ENCODE results near the gene ANKRD33.

The ANKRD33 gene

DNA sequence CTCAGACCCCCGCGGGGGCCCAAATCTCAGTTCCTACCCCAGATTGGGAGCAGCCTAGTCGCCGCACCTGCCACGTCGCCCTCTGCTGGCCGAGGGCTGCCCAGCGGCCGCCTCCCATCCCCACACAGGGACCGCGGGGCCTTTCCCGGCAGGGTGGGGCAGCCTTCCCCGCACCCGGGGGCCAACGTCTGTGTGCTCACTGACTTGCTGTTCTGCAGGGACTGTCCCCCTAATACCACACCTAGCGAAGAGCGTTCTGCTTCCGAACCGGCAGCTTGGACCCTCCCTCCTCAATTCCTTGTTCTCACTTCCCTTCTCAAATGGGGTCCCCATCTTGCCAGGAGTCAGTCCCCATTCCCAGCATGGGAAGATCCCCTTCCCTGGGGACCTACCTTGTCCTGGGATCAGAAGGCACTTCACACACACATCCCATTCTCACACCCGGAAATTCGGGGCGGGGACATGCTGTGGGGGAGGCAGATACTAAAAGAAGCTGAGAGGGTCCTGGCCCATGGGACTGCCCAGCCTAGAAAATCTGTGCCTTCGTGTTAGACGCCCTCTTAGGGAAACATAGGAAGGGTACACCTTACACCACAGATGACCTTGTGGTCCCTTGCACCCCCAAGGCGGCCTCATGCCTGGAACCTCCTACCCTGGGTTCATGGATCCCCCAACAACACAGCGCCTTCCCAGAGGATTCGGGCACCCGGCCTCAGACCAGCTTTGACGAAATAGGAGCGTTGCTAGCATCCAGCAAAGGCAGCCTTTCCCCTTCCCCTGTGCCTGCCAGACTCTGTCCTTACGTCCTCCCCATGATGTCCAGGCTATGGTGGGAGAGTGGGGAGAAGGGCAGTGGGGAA lies 35.8 kb downstream of the ANKRD33 start:
- Histone ChIP-seq H3K27me3 (ENCODE audit: insufficient read depth, low read length) (0 out of 2 replicates have a peak, but pooled peaks cover 7% of the 10 kb centered on the region), H3K27ac (ENCODE audit: low read depth, low read length) (no peak overlapping the region), H3K4me1 (ENCODE audit: insufficient read depth, low read length) (peaks cover 5% of the 10 kb centered on the region; the same call in 1 of the 2 replicates), H3K9me3 (ENCODE audit: insufficient read depth, low read depth, low read length) (no peaks in the 10 kb centered on the region), H3K36me3 (ENCODE audit: insufficient read depth, low read length) (no peaks in the 10 kb centered on the region), H3K9ac (ENCODE audit: low read depth, low read length) (no peak overlapping the region), H3K4me3 (ENCODE audit: low read length) (peak overlapping the region; percentile 28; the same call in 1 of the 2 replicates)
- 36% methylated on average over 29 of the region's 31 CpGs for WGBS

DNA sequence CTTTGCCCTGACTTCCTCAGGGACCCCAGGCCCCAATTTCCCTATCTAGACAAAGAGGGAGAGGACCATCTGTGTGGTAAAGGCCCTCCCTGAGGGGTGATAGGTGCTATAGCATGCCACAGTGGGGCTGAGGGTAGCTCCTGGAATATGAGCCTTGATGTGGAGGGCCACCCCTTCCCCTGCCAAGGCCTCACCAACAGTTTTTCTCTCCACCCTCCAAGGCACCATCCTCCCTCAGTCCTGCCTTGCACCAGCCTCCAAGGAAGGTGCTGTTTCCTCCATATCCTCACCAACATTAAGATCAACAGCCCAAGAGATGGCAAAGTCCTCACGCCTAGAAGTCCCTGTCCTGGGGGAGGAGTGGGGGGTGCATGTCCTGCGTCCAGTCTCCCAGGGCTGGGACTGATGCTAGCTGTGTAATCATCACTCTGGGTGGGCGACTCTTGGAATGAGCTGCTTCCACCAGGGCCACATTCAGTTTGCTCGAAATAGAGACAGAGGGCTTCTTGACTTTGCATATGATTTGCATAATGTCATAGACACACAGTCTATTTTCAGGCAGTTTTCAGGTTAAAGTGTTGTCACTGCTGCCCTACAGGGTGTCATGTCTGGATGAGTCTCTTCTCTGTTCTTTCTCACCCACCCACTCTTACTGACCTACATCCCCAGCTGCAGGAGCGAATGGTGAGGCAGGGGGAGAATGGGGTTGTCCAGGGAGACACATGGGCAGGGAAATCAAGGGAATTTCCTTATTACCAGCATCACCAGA lies 36.8 kb downstream of the ANKRD33 start:
- no peak overlapping the region for H3K9ac ChIP-seq (ENCODE audit: low read depth, low read length)
- 0 out of 2 replicates have a peak, but pooled peaks cover 7% of the 10 kb centered on the region for H3K27me3 ChIP-seq (ENCODE audit: insufficient read depth, low read length)
- no peaks in the 10 kb centered on the region for H3K36me3 ChIP-seq (ENCODE audit: insufficient read depth, low read length)
- H3K4me3 ChIP-seq (ENCODE audit: low read length), result no peak overlapping the region
- peaks cover 5% of the 10 kb centered on the region; the same call in 1 of the 2 replicates for H3K4me1 ChIP-seq (ENCODE audit: insufficient read depth, low read length)
- no peak overlapping the region for H3K27ac ChIP-seq (ENCODE audit: low read depth, low read length)
- no peaks in the 10 kb centered on the region for H3K9me3 ChIP-seq (ENCODE audit: insufficient read depth, low read depth, low read length)
- 87% methylated on average over 4 of the region's 5 CpGs for WGBS

DNA sequence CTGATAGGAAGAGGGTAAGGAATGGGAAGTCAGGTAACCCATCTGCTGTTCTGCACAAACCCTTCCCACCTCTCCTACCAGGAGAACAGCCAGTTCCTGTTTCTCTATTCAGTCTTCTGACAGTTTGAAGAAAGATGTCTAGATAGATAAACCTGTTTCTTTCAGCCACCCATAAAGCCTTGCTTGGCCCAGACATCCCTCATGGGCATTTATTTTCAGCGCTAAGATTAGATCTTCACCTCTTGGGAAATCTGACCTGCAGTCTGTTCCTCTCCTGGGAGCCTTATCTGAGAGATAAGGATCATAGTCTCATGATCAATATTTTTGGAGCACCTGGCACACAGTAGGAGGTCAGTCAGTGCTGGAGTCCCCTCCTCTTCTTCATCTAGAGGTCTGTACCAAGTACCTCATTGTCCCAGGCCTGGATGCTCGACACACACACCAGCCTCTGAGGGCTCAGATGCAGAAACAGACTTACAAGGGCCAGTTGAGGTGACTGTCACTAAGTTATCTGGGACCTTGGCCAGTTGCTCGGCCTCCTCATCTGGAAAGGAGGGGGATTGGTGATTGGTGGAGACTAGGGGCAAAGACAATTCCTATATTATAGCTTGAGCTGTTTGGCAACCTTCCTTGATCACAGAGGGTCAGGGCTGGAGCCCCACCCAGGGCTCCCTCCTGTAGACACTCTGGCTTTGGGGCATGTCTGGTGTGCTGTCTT lies 37.6 kb downstream of the ANKRD33 start:
- Histone ChIP-seq H3K4me1 (ENCODE audit: insufficient read depth, low read length) (peaks cover 5% of the 10 kb centered on the region; the same call in 1 of the 2 replicates), H3K9me3 (ENCODE audit: insufficient read depth, low read depth, low read length) (no peaks in the 10 kb centered on the region), H3K9ac (ENCODE audit: low read depth, low read length) (no peak overlapping the region), H3K27ac (ENCODE audit: low read depth, low read length) (no peak overlapping the region), H3K4me3 (ENCODE audit: low read length) (no peak overlapping the region), H3K36me3 (ENCODE audit: insufficient read depth, low read length) (no peaks in the 10 kb centered on the region), H3K27me3 (ENCODE audit: insufficient read depth, low read length) (0 out of 2 replicates have a peak, but pooled peaks cover 7% of the 10 kb centered on the region)
- 91% methylated on average over 3 of the region's 3 CpGs for WGBS

DNA sequence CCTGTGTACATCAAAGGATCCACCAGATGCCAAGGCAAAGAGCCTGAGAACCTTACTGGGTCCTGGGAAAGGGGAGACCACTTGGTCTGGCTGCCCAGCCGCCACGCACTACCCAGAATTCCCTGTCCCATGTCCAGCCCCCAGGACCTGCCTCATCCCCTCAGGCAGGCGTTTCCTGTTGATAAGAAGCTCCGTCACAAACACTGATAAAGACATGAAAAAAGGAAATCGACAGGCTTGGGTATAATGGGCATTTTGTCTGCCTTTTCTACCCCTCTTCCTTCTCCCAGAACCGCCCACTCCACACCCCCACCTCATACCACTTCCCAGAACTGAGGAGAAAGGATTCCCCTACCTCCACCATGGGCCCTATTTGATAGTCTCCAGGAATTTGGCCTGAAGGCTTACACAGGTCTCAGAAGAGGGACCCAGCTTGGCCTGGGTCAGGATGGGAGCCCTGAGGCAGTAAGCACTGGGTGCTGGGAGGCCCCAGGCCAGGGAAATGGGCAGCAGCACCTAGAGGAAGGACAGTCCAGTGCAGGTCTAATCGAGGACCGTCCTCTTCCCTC lies 38.2 kb downstream of the ANKRD33 start:
- H3K36me3 ChIP-seq (ENCODE audit: insufficient read depth, low read length), result no peaks in the 10 kb centered on the region
- no peak overlapping the region for H3K9ac ChIP-seq (ENCODE audit: low read depth, low read length)
- H3K4me1 ChIP-seq (ENCODE audit: insufficient read depth, low read length), result 0 out of 2 replicates have a peak, but pooled peaks cover 2% of the 10 kb centered on the region
- H3K27me3 ChIP-seq (ENCODE audit: insufficient read depth, low read length), result 0 out of 2 replicates have a peak, but pooled peaks cover 7% of the 10 kb centered on the region
- H3K4me3 ChIP-seq (ENCODE audit: low read length), result no peak overlapping the region
- WGBS, result 96% methylated on average over 6 of the region's 8 CpGs
- H3K9me3 ChIP-seq (ENCODE audit: insufficient read depth, low read depth, low read length), result no peaks in the 10 kb centered on the region
- no peak overlapping the region for H3K27ac ChIP-seq (ENCODE audit: low read depth, low read length)

DNA sequence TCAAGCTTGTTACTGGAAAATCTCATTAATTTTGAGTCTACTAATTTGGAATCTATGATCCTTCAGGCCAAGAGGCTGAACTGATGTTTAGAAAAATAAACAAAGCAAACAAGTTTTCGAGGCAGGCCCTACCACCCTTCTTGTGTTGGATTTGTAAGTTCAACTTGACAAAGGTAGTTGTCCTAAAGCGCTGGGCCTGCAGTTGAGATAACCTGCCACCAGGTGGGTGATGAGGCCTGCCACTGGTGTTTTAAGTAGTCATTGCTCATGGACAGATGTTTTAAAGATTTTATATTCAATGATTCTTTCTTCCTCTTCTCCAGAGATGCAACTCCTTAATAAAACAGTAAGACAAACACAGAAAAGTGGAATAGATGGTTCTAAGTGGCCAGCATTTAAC lies 38.8 kb downstream of the ANKRD33 start:
- H3K27ac ChIP-seq (ENCODE audit: low read depth, low read length), result no peak overlapping the region

DNA sequence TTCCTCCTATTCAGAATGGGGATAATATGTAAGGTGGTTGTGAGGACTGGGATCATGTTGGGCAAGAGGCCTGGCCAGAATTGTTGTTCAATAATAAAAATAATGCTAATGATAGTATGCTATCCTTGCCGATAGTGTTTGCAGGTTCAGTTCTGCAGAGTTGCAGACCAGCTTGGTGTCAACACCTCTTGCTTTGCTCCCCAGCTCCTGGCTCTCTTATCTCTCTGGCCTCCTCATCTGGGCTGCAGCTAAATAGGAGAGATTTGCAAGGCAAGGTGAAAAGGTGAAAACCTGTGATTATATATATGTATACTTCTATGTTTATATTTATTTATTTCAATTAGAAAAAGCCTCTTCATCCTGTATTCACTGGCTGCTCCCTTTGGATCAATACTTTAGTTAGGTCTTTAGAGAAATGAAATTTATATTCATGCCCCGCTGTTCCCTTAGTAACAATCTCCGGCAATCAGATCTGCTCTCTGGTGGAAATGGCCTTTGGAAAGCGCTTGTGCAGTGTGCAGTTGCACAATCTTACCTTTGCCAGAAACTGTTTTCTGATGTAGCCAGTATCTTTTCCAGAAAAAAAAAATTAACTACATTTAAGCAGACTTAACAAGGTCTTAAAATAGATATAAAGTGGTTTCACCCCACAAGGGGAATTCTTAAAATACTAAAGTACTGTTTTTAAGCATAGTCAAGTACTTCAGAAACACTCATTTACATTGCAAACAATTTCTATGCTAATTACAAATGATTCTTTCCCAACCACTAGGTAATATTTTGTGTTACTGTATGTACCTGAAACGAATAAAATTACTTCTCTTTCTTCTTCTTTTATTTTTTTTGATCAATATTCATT lies 44.5 kb downstream of the ANKRD33 start:
- no peaks in the 10 kb centered on the region for H3K27me3 ChIP-seq (ENCODE audit: insufficient read depth, low read length)
- H3K36me3 ChIP-seq (ENCODE audit: insufficient read depth, low read length), result no peaks in the 10 kb centered on the region
- no peaks in the 10 kb centered on the region for H3K4me1 ChIP-seq (ENCODE audit: insufficient read depth, low read length)
- 90% methylated on average over 4 of the region's 5 CpGs for WGBS
- no peaks in the 10 kb centered on the region for H3K9me3 ChIP-seq (ENCODE audit: insufficient read depth, low read depth, low read length)
- H3K27ac ChIP-seq (ENCODE audit: low read depth, low read length), result no peak overlapping the region
- H3K4me3 ChIP-seq (ENCODE audit: low read length), result no peak overlapping the region
- no peak overlapping the region for H3K9ac ChIP-seq (ENCODE audit: low read depth, low read length)

More for the DNA sequence above, 38.8 kb downstream of the ANKRD33 start:
- 73% methylated on average over 2 of the region's 2 CpGs for WGBS
- H3K9ac ChIP-seq (ENCODE audit: low read depth, low read length), result no peak overlapping the region
- H3K4me1 ChIP-seq (ENCODE audit: insufficient read depth, low read length), result no peaks in the 10 kb centered on the region
- no peaks in the 10 kb centered on the region for H3K36me3 ChIP-seq (ENCODE audit: insufficient read depth, low read length)
- H3K27me3 ChIP-seq (ENCODE audit: insufficient read depth, low read length), result 0 out of 2 replicates have a peak, but pooled peaks cover 7% of the 10 kb centered on the region
- H3K4me3 ChIP-seq (ENCODE audit: low read length), result no peak overlapping the region
- no peaks in the 10 kb centered on the region for H3K9me3 ChIP-seq (ENCODE audit: insufficient read depth, low read depth, low read length)

DNA sequence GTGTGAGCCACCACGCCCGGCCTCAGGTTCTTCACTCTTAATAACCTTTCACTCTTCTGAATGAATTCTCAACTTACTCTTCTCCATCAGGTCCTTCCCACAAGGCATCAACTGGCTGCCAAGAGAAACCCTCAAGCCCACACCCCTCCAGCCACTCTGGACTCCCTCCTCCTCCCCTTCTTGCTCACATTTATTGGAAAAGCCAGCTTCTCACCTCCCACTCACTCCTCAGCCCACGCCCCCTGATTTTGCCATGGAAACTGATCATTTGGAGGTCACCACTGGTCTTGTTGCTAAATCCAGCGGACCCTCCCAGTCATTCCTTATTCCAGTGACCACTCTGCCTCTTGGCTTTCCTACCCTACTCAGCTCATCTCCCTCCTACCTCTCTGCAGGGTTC lies 46.2 kb downstream of the ANKRD33 start:
- Histone ChIP-seq H3K9me3 (ENCODE audit: insufficient read depth, low read depth, low read length) (no peaks in the 10 kb centered on the region), H3K27me3 (ENCODE audit: insufficient read depth, low read length) (no peaks in the 10 kb centered on the region), H3K4me3 (ENCODE audit: low read length) (no peak overlapping the region), H3K36me3 (ENCODE audit: insufficient read depth, low read length) (no peaks in the 10 kb centered on the region), H3K9ac (ENCODE audit: low read depth, low read length) (no peak overlapping the region), H3K4me1 (ENCODE audit: insufficient read depth, low read length) (no peaks in the 10 kb centered on the region), H3K27ac (ENCODE audit: low read depth, low read length) (no peak overlapping the region)
- WGBS, result 90% methylated on average over 4 of the region's 4 CpGs

DNA sequence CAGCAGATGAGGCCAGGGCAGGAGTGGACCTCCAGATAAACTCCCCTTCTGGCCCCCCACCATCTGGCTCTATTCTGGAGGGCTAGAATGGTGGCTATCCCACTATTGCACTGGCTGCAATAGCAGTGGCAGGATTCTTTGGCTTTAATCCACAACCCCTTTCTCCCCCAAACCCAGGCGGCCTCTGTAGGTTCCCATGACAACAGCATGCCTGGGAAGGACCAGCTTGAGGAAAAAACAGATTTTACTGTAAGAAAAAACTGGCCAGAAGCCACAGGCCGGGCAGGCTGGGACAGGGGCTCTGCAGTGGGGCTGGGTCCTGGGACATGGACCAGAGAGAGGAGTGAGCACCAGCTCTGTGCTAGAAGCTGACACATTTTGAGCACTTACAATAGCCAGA lies 50.0 kb downstream of the ANKRD33 start:
- Histone ChIP-seq H3K4me1 (ENCODE audit: insufficient read depth, low read length) (no peaks in the 10 kb centered on the region), H3K27me3 (ENCODE audit: insufficient read depth, low read length) (no peaks in the 10 kb centered on the region), H3K27ac (ENCODE audit: low read depth, low read length) (no peak overlapping the region), H3K9ac (ENCODE audit: low read depth, low read length) (no peak overlapping the region), H3K9me3 (ENCODE audit: insufficient read depth, low read depth, low read length) (no peaks in the 10 kb centered on the region), H3K4me3 (ENCODE audit: low read length) (no peak overlapping the region), H3K36me3 (ENCODE audit: insufficient read depth, low read length) (no peaks in the 10 kb centered on the region)
- WGBS, result 65% methylated on average over 2 of the region's 2 CpGs

DNA sequence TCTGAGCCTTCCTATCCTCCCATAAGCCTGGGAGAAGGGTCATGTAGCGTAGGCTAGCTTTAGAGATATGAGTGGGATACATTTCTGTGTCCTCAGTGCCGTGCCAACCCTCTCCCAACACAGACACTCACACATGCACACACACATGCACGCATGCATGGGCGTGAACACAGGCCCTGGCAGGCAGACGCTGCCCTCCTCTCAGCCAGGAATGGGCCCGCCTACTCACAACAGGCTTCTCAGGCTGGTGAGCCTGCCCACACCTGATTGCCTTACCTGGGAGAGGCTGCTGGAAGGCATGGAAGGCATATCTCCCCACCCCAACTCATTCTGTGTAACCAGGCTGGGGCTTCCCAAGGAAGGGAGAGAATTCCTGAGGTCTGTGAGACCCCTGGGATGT lies 50.8 kb downstream of the ANKRD33 start:
- no peaks in the 10 kb centered on the region for H3K4me1 ChIP-seq (ENCODE audit: insufficient read depth, low read length)
- H3K9ac ChIP-seq (ENCODE audit: low read depth, low read length), result no peak overlapping the region
- H3K9me3 ChIP-seq (ENCODE audit: insufficient read depth, low read depth, low read length), result no peaks in the 10 kb centered on the region
- H3K4me3 ChIP-seq (ENCODE audit: low read length), result no peak overlapping the region
- 89% methylated on average over 5 of the region's 6 CpGs for WGBS
- H3K36me3 ChIP-seq (ENCODE audit: insufficient read depth, low read length), result no peaks in the 10 kb centered on the region
- H3K27ac ChIP-seq (ENCODE audit: low read depth, low read length), result no peak overlapping the region
- H3K27me3 ChIP-seq (ENCODE audit: insufficient read depth, low read length), result no peaks in the 10 kb centered on the region

DNA sequence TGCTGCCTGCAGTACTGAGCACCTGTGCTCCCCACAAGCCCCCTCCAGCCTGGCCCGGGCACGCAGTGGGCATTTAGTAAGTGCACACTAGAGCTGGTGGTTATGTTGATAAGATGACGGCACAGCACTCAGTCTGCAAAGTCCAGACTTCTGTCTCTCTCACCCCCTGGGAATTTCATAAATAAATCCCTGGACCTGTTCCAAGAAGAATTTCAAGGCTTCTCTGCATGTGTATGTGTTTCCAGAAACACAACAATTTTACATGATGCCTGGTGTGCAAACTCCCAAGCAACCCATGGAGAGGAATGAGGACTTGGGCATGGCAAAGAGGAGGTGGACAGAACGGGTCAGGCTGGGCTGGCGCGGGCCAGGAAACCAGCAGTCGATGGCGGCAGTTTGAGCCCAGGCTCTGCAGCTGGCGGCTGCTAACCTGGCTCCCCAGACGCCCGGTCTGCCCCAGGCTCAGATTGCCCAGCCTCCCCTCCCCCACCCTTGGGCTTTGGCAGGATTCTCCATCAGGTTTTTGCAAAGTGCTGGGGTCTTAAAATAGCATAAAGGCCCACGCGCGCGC lies 53.2 kb downstream of the ANKRD33 start:
- Histone ChIP-seq H3K9me3 (ENCODE audit: insufficient read depth, low read depth, low read length) (peaks cover 11% of the 10 kb centered on the region), H3K4me1 (ENCODE audit: insufficient read depth, low read length) (no peaks in the 10 kb centered on the region), H3K36me3 (ENCODE audit: insufficient read depth, low read length) (no peaks in the 10 kb centered on the region), H3K27me3 (ENCODE audit: insufficient read depth, low read length) (no peaks in the 10 kb centered on the region), H3K27ac (ENCODE audit: low read depth, low read length) (no peak overlapping the region), H3K4me3 (ENCODE audit: low read length) (no peak overlapping the region), H3K9ac (ENCODE audit: low read depth, low read length) (no peak overlapping the region)
- WGBS, result 81% methylated on average over 15 of the region's 15 CpGs
